NOMO-1 treated with dmso at 0.1 percent for 144 hours (cell line): ENCODE results near the gene ADGRL2.

Experiments used
- DNase-seq: peaks from one replicate; lab custom pipeline; 2025; ENCODE audit not compliant: unreplicated experiment; lab: John Stamatoyannopoulos, UW

Gene ADGRL2

GRCh38 chr1:81800695-81801650 lies at the start of gene ADGRL2:
TSS of gene ADGRL2 (plus strand) at chr1:81800934. CDS start at chr1:81836985, 36,051 bp downstream.
- DNase-seq: peak; percentile 73

- DNase-seq: no peak
Observed at GRCh38 chr1:81752840-81753239, 47.9 kb upstream of the ADGRL2 start.

DNA sequence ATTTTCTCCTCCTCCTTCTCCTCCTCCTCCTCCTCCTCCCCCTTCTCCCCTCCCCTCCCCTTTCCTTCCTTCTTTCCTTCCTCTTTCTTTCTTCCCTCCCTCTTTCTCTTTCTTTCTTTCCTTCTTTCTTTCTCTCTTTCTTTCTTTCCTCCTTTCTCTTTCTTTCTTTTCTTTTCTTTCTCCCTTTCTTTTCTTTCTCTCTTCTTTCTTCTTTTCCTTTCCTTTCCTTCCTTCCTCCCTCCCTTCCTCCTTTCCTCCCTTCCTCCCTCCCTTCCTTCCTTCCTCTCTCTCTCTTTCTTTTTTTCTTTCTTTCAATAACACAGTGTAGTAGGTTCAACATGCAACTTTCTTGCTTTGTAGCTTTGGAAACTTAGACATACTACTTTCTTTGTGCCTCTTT lies 46.3 kb upstream of the ADGRL2 start:
- DNase-seq: no peak

DNA sequence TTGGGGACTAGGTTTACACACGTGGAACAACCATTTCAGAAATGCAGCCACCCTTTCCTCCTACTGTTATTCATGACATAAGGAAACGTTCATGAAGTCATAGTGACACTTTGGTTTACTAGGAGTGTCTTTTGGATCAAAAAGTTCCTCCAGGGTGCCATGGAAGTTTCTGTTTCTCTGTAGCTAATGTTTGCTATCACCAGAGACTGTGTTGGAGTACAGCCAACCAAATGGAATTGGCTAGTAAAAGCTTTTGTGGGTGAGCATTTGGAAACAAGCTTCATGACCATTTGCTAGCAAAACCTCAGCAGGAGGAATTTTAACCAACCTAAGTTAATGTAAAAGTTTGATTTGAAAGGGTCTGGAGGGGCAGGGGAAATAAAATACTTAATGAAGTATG lies 43.9 kb upstream of the ADGRL2 start:
- no peak for DNase-seq

- DNase-seq: peak; percentile 28
Observed at GRCh38 chr1:81757398-81758020, 43.2 kb upstream of the ADGRL2 start.

- DNase-seq: no peak
Observed at GRCh38 chr1:81758181-81758580, 42.6 kb upstream of the ADGRL2 start.

GRCh38 chr1:81760477-81761097 lies 40.1 kb upstream of the ADGRL2 start:
- DNase-seq: no peak

DNA sequence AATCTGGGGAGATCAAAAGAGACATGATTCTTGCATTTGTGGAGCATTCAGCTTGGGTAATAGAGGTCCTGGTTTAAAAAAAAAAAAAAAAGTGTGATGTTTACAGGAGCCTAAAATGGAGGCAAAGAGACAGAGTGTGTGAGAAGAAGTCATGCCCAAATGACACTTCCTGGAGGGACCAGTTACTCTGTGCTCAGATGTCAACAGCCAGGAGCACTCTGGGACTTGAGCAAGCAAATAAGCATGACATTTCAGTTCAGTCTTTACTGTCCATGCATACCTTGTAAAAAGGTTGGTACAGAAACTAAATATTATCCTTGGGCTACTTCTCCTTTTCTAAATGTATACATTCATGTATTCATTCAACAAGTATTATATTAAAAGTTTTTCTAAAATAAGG lies 25.2 kb upstream of the ADGRL2 start:
- DNase-seq: no peak

DNA sequence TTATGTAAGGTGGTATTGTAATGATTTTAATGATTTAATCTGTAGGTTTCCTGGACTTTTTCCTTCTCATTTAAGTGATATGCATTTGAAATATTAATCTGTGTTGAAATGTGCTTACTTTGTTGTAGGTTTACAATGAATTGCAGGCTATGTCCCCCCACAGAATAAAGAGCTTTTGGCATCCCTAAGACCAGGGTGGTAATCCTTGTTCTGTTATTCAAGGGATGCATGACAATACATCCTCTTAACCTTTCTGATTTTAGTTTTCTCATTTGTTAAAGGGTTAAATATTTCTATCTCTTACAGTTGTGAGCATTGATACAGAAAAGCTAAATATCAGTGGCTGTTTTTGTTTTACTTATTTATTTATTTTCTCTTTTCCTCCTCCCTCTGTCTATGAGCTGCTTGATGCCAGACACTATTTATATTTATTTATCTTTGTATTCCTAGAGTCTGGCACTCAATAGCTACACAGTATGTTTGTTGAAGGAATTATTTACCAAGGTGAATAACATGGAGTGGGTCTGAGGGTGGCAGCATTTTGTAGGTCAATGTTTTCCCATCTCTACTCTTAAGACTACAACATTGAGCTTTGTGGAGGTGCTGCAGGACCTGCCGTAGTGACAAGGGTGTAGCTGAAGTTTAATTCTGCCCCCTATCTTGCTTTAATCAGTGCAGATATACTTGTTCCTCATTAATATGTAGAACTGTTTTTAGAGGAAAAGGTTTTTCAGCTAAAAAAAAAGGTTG lies 19.9 kb upstream of the ADGRL2 start:
- DNase-seq: no peak

- DNase-seq: no peak
Observed at GRCh38 chr1:81781749-81782148, 19.0 kb upstream of the ADGRL2 start.

- DNase-seq: no peak
Observed at GRCh38 chr1:81792184-81792583, 8.6 kb upstream of the ADGRL2 start.

GRCh38 chr1:81797701-81798100 lies 3.0 kb upstream of the ADGRL2 start:
- DNase-seq: no peak

GRCh38 chr1:81799939-81800694 lies 617 bp upstream of the ADGRL2 start:
- DNase-seq: no peak

GRCh38 chr1:81801651-81802456 lies 1.1 kb downstream of the ADGRL2 start:
- no peak for DNase-seq

- DNase-seq: no peak
Observed at GRCh38 chr1:81802457-81802706, 1.6 kb downstream of the ADGRL2 start.

DNA sequence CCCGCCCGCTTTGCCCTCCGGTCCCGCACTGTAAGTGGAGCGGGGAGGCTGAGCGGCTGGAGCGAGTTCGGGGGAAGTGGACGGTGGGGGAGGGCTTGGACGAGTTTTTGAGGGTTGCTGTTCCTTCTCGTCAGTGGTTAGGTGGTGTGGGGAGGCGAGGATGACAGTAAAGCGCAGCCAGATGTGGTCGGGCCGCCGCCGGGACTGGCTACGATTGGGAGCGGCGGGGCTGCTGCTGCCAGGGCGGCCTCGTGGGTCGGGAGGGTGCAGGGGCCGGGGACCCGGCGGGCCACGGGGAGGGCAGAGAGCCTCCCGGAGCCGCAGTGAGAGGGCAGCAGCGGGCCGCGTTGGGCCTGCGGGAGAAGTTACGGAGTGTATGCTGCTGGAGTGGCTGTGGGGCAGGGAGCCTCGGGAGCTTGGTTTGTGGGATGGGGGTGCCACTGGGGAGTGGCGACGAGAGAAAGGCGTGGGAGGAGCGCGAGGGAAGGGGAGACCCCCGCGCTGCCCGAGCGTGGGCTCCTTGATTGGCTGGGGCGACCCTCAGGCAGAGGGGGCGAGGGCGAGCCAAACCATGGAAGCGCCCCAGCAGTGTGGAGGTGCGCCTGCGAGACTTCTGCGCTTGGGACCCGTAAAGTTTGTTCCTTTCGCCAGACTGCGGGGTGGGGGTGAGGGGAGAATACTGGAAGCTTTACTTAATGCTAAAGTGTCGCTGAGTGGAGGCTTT lies 2.1 kb downstream of the ADGRL2 start:
- peak; percentile 63 for DNase-seq

DNA sequence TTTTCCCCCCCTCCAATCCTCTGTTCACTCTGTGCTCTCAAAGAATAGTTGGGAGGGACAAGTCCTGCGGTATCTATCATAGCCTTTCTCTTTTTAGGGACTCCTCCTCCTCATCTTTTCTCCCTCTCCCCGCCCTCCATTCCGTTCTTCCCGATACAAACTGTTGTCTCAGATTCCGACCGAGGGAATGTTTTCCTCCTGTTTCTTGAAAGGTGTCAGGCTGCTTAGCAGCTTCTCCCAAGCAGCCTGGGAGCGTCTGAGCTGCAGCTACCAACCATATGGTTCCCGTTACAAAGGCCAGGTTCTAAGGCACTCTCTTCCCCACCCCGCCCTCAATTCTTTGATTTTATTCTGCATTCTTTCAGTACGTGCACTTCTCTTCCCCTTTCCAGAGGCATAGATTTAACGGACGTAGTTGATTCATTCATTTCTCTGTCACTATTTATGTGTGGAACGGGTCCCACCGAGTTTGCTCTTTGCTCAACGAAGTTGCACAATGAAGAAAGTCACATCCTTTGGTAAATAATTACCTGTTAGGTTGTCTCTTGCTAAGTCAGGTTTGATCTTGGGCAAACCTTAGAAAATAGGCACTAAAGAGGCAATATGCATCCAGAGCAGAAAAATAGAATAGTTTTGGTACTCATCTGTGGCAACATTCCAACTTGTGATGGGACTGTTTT lies 2.8 kb downstream of the ADGRL2 start:
- DNase-seq: peak; percentile 61

GRCh38 chr1:81804312-81804711 lies 3.6 kb downstream of the ADGRL2 start:
- DNase-seq: peak; percentile 24
